HCT116 (cell line): ENCODE measurements around the gene ATP13A3. TPM values are rescaled to one million over a fixed set of nuclear protein-coding genes. Genes with fewer than 3 reads are reported as not detected.

Experiments
- ATAC-seq: fragments of 200-7000 bp; cut with Tn5 transposase; 2 replicates; pipeline ENCODE4 v1.9.1; 2020; ENCODE audit warnings: mild to moderate bottlenecking, moderate library complexity
- BruUV-seq: library from RNA; stranded (reverse); fragments of 400-500 nt; replicated peaks from 2 replicates; lab custom pipeline; 2021; lab: Mats Ljungman, UMichigan
- CTCF ChIA-PET: fragments of 300-600 bp; sonication (Branson Sonifier 250); formaldehyde crosslinking; loops from one replicate; lab custom pipeline; 2021; ENCODE audit warnings: antibody characterized with exemption; lab: Charles Lee
- POLR2A ChIA-PET: fragments of 300-600, 350-600 bp; sonication (Branson Sonifier 250); formaldehyde crosslinking; loops from one replicate; lab custom pipeline; 2021; ENCODE audit warnings: antibody characterized with exemption; lab: Charles Lee
- RAD21 ChIA-PET, 2 experiments: fragments of 300-600 bp; sonication (Branson Sonifier 250); formaldehyde crosslinking; loops; one replicate each; lab custom pipeline; 2023; ENCODE audit warnings: low total read pairs in 2 of 2; ENCODE audit not compliant: uncharacterized antibody in 2 of 2, unreplicated experiment in 2 of 2, low non-redundant PET in 1 of 2; lab: Charles Lee
- DNase-seq: peaks from one replicate; pipeline ENCODE4 v3.0.0-alpha.2; 2010; ENCODE audit warnings: low read depth, low spot score
- H2AFZ ChIP-seq: fragments of 200-600 bp; shearing (Covaris generic), sonication (generic); 2 replicates; pipeline ENCODE4 v1.6.1; 2017; ENCODE audit warnings: low read depth, mixed run types, mixed read lengths, antibody characterized with exemption, low read length; ENCODE audit not compliant: poor library complexity, severe bottlenecking
- H3K27ac ChIP-seq: 2 replicates; pipeline ENCODE4 v1.5.1; 2012; ENCODE audit warnings: low read depth, low read length
- H3K27me3 ChIP-seq: fragments of 200-600 bp; sonication (generic); 2 replicates; pipeline ENCODE4 v1.6.1; 2016; ENCODE audit warnings: mixed run types, low read length, mixed read lengths; ENCODE audit not compliant: insufficient read depth
- H3K36me3 ChIP-seq, 2 experiments: fragments of 200-500 bp in 1 of 2; fragments of 200-600 bp in 1 of 2; sonication (Bioruptor generic) in 1 of 2; sonication (generic) in 1 of 2; 2 replicates each; pipeline versions ENCODE4 v1.5.1 to v1.6.1; 2014 to 2016; ENCODE audit warnings: low read length in 2 of 2, inconsistent platforms in 1 of 2, mixed read lengths in 1 of 2, mixed run types in 1 of 2; ENCODE audit not compliant: insufficient read depth in 2 of 2, control insufficient read depth in 1 of 2
- H3K4me1 ChIP-seq, 2 experiments: fragments of 200-600 bp in 1 of 2; sonication (generic) in 1 of 2; 2 replicates each; pipeline versions ENCODE4 v1.5.1 to v1.6.1; 2012 to 2017; ENCODE audit warnings: low read length in 2 of 2, inconsistent platforms in 1 of 2, mild to moderate bottlenecking in 1 of 2, mixed read lengths in 1 of 2, mixed run types in 1 of 2, moderate library complexity in 1 of 2; ENCODE audit not compliant: insufficient read depth in 2 of 2, control insufficient read depth in 1 of 2
- H3K4me2 ChIP-seq: fragments of 200-600 bp; sonication (generic); 2 replicates; pipeline ENCODE4 v1.6.1; 2017; ENCODE audit warnings: mixed run types, low read length, mixed read lengths
- H3K4me3 ChIP-seq, 2 experiments: fragments of 200-600 bp in 1 of 2; sonication (generic) in 1 of 2; replicated peaks in 1 of 2; 2 replicates each; pipeline ENCODE4 v1.5.1; 2011 to 2016; ENCODE audit warnings: low read length in 2 of 2, control low read depth in 1 of 2, low read depth in 1 of 2, mild to moderate bottlenecking in 1 of 2, mixed read lengths in 1 of 2, mixed run types in 1 of 2
- H3K79me2 ChIP-seq: fragments of 200-600 bp; sonication (generic); 2 replicates; pipeline ENCODE4 v1.6.1; 2017; ENCODE audit warnings: mild to moderate bottlenecking, mixed run types, low read length, moderate library complexity, mixed read lengths; ENCODE audit not compliant: insufficient read depth
- H3K9ac ChIP-seq: fragments of 200-600 bp; sonication (generic); 2 replicates; pipeline ENCODE4 v1.6.1; 2016; ENCODE audit warnings: low read length, mixed read lengths
- H3K9me2 ChIP-seq: fragments of 200-600 bp; sonication (generic), shearing (Covaris generic); 2 replicates; pipeline ENCODE4 v1.6.1; 2017; ENCODE audit warnings: mixed run types, mild to moderate bottlenecking, moderate library complexity; ENCODE audit not compliant: insufficient read depth
- H3K9me3 ChIP-seq, 2 experiments: fragments of 200-500 bp in 1 of 2; fragments of 200-600 bp in 1 of 2; sonication (Bioruptor generic) in 1 of 2; sonication (generic) in 1 of 2; 2 replicates each; pipeline ENCODE4 v1.6.1; 2014 to 2017; ENCODE audit warnings: low read length in 2 of 2, mixed read lengths in 2 of 2, inconsistent platforms in 1 of 2, low read depth in 1 of 2, mild to moderate bottlenecking in 1 of 2, mixed run types in 1 of 2, moderate library complexity in 1 of 2; ENCODE audit not compliant: control insufficient read depth in 1 of 2, insufficient read depth in 1 of 2
- H4K20me1 ChIP-seq: fragments of 200-600 bp; sonication (generic), shearing (Covaris generic); 2 replicates; pipeline ENCODE4 v1.6.1; 2017; ENCODE audit warnings: mixed run types, mild to moderate bottlenecking, moderate library complexity; ENCODE audit not compliant: insufficient read depth
- ATF3 ChIP-seq: IDR thresholded peaks from 2 replicates; pipeline ENCODE4 v1.6.1; 2012
- CBX3 ChIP-seq: IDR thresholded peaks from 2 replicates; pipeline ENCODE4 v1.6.1; 2012; ENCODE audit warnings: low read depth
- ELF1 ChIP-seq: IDR thresholded peaks from 2 replicates; pipeline ENCODE4 v1.6.1; 2012; ENCODE audit warnings: low read depth, borderline replicate concordance
- EZH2phosphoT487 ChIP-seq: fragments of 200-600 bp; IDR thresholded peaks from 2 replicates; pipeline ENCODE4 v1.6.1; 2018; ENCODE audit warnings: antibody characterized with exemption, borderline replicate concordance
- MAX ChIP-seq: IDR thresholded peaks from 2 replicates; pipeline ENCODE4 v1.6.1; 2012
- POLR2A ChIP-seq: IDR thresholded peaks from 2 replicates; pipeline ENCODE4 v1.7.0; 2011; ENCODE audit warnings: borderline replicate concordance; ENCODE audit not compliant: insufficient read depth, insufficient read length; ENCODE audit errors: extremely low read depth
- SIN3A ChIP-seq: IDR thresholded peaks from 2 replicates; pipeline ENCODE4 v1.6.1; 2012; ENCODE audit warnings: low read depth
- SP1 ChIP-seq: IDR thresholded peaks from 2 replicates; pipeline ENCODE4 v1.6.1; 2012; ENCODE audit warnings: low read depth
- ZFX ChIP-seq: fragments of 450-650 bp; IDR thresholded peaks from 2 replicates; pipeline ENCODE4 v1.6.1; 2017
- ZNF274 ChIP-seq: fragments of 200-500 bp; sonication (Bioruptor generic); IDR thresholded peaks from 2 replicates; pipeline ENCODE4 v1.6.1; 2014; ENCODE audit warnings: mild to moderate bottlenecking, low read depth, low read length, inconsistent platforms
- intact Hi-C: fragments of 100-400 bp; cut with micrococcal nuclease; formaldehyde crosslinking; loops from 2 replicates; pipeline ENCODE4 v1.10.0; 2022
- total RNA-seq: library from RNA; stranded (reverse); gene quantifications from one replicate; pipeline ENCODE4 v1.2.1, GENCODE V29; 2021; ENCODE audit not compliant: unreplicated experiment
- TF ChIP-seq, protein P1 (sequence below): IDR thresholded peaks from 2 replicates; pipeline ENCODE4 v1.6.1; 2012; ENCODE audit warnings: low read depth
- TF ChIP-seq, protein P2 (sequence below), 3 experiments: fragments of 200-600 bp in 1 of 3; sonication (generic) in 1 of 3; IDR thresholded peaks in 2 of 3; conservative IDR thresholded peaks in 1 of 3; 2 replicates each; pipeline ENCODE4 v1.5.1; 2012 to 2017; ENCODE audit warnings: low read depth in 2 of 3, low read length in 2 of 3, antibody characterized with exemption in 1 of 3, borderline replicate concordance in 1 of 3, control low read depth in 1 of 3, mild to moderate bottlenecking in 1 of 3, mixed read lengths in 1 of 3, mixed run types in 1 of 3, moderate library complexity in 1 of 3; ENCODE audit not compliant: insufficient read depth in 1 of 3

Gene ATP13A3
- total RNA-seq, 1 experiment from 2014 or later: 139 TPM

- Histone ChIP-seq H3K79me2 (no peaks in the 10 kb centered on the region), H3K27ac (no peak overlapping the region), H3K4me2 (no peak overlapping the region), H3K9ac (no peak overlapping the region), H4K20me1 (no peaks in the 10 kb centered on the region), H3K4me3 (no peak overlapping the region), H2AFZ (no peak overlapping the region), H3K27me3 (no peaks in the 10 kb centered on the region), H3K9me2 (no peaks in the 10 kb centered on the region), H3K9me3 (no peaks in the 10 kb centered on the region), H3K4me1 (peaks cover 0 to 7% of the 10 kb centered on the region in 2 experiments; a peak in 1 of 4 replicates), H3K36me3 (no peaks in the 10 kb centered on the region)
- no TSS peak for BruUV-seq
- DNase-seq (no peak), ATAC-seq (no peak)
- POLR2A ChIA-PET: no interaction called here
- intact Hi-C loops: no loop called here
- RAD21 ChIA-PET: no interaction called here
- CTCF ChIA-PET: no interaction called here
- no peak for TF ChIP-seq SIN3A
- no peak for TF ChIP-seq ELF1
- TF ChIP-seq CBX3: no peak
- no peak for TF ChIP-seq MAX
- TF ChIP-seq POLR2A: no peak
- TF ChIP-seq ATF3: no peak
- TF ChIP-seq ZNF274: no peak
- TF ChIP-seq EZH2phosphoT487: no peak
Observed at GRCh38 chr3:194504861-194505260, 18.1 kb upstream of the ATP13A3 start.

DNA sequence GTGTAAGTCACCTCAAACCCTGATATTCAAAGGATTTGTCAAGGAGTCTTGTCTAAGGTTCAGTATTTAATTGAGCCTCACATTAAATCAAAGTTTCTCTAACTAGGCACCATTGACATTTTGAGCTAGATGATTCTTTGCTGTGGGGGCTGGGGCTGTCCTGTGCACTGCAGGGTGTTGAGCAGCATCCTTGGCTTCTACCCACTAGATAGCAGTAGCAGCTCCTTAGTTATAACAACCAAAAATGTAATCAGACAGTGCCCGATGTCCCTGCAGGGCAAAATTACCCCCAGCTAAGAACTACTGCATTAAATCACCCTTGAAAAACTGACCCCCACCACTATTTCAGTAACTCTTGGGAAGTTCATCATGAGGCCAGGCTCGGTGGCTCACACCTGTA, 17.3 kb upstream of the ATP13A3 start:
- H3K9me3 ChIP-seq: no peaks in the 10 kb centered on the region
- no peaks in the 10 kb centered on the region for H3K79me2 ChIP-seq
- DNase-seq (no peak), ATAC-seq (no peak)
- no peak overlapping the region for H3K27ac ChIP-seq
- no peaks in the 10 kb centered on the region for H4K20me1 ChIP-seq
- no peak overlapping the region for H3K4me3 ChIP-seq
- intact Hi-C loops: no loop called here
- no peak overlapping the region for H2AFZ ChIP-seq
- H3K27me3 ChIP-seq: no peaks in the 10 kb centered on the region
- no peaks in the 10 kb centered on the region for H3K9me2 ChIP-seq
- peaks cover 0 to 7% of the 10 kb centered on the region in 2 experiments; a peak in 1 of 4 replicates for H3K4me1 ChIP-seq
- ChIA-PET POLR2A (no interaction called here), CTCF (no interaction called here), RAD21 (no interaction called here)
- BruUV-seq: no TSS peak
- H3K36me3 ChIP-seq: no peaks in the 10 kb centered on the region
- no peak overlapping the region for H3K9ac ChIP-seq
- H3K4me2 ChIP-seq: no peak overlapping the region
- TF ChIP-seq EZH2phosphoT487 (no peak), SP1 (no peak), SIN3A (no peak), ZFX (no peak), ATF3 (no peak), CBX3 (no peak)
- TF ChIP-seq, protein P1, sequence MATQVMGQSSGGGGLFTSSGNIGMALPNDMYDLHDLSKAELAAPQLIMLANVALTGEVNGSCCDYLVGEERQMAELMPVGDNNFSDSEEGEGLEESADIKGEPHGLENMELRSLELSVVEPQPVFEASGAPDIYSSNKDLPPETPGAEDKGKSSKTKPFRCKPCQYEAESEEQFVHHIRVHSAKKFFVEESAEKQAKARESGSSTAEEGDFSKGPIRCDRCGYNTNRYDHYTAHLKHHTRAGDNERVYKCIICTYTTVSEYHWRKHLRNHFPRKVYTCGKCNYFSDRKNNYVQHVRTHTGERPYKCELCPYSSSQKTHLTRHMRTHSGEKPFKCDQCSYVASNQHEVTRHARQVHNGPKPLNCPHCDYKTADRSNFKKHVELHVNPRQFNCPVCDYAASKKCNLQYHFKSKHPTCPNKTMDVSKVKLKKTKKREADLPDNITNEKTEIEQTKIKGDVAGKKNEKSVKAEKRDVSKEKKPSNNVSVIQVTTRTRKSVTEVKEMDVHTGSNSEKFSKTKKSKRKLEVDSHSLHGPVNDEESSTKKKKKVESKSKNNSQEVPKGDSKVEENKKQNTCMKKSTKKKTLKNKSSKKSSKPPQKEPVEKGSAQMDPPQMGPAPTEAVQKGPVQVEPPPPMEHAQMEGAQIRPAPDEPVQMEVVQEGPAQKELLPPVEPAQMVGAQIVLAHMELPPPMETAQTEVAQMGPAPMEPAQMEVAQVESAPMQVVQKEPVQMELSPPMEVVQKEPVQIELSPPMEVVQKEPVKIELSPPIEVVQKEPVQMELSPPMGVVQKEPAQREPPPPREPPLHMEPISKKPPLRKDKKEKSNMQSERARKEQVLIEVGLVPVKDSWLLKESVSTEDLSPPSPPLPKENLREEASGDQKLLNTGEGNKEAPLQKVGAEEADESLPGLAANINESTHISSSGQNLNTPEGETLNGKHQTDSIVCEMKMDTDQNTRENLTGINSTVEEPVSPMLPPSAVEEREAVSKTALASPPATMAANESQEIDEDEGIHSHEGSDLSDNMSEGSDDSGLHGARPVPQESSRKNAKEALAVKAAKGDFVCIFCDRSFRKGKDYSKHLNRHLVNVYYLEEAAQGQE: no peak
- TF ChIP-seq, protein P2, sequence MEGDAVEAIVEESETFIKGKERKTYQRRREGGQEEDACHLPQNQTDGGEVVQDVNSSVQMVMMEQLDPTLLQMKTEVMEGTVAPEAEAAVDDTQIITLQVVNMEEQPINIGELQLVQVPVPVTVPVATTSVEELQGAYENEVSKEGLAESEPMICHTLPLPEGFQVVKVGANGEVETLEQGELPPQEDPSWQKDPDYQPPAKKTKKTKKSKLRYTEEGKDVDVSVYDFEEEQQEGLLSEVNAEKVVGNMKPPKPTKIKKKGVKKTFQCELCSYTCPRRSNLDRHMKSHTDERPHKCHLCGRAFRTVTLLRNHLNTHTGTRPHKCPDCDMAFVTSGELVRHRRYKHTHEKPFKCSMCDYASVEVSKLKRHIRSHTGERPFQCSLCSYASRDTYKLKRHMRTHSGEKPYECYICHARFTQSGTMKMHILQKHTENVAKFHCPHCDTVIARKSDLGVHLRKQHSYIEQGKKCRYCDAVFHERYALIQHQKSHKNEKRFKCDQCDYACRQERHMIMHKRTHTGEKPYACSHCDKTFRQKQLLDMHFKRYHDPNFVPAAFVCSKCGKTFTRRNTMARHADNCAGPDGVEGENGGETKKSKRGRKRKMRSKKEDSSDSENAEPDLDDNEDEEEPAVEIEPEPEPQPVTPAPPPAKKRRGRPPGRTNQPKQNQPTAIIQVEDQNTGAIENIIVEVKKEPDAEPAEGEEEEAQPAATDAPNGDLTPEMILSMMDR (IDR thresholded peaks at IDR 0.05 in 2 of 3, conservative IDR thresholded peaks at IDR 0.05 in 1 of 3; ENCODE audit: borderline replicate concordance in 1 of 3, insufficient read depth in 1 of 3, low read depth in 2 of 3, low read length in 2 of 3): no peak
